ENCODE results near the gene NCAM1.

The NCAM1 gene

GRCh38 chr11:113222241-113222640 is 261.0 kb downstream of the NCAM1 start:
- ChIA-PET CTCF (no interaction called here), POLR2A (no interaction called here)
- Histone ChIP-seq H3K9me3 (ENCODE audit: control extremely low read depth in 1 of 5, control insufficient read depth in 4 of 5, insufficient read depth in 2 of 5, low read depth in 1 of 5, low read length in 4 of 5) (peaks cover 0 to 5% (median 0%) of the 10 kb centered on the region in 5 experiments), H3K4me3 (ENCODE audit: control insufficient read depth in 1 of 7, extremely low read depth in 1 of 7, insufficient read depth in 4 of 7, low read depth in 2 of 7, low read length in 6 of 7) (no peak overlapping the region), H3K36me3 (ENCODE audit: control insufficient read depth in 4 of 4, insufficient read depth in 4 of 4, low read length in 3 of 4) (no peaks in the 10 kb centered on the region), H3K27ac (ENCODE audit: insufficient read depth in 1 of 2, low read depth in 1 of 2, low read length in 2 of 2, poor library complexity in 1 of 2, severe bottlenecking in 2 of 2) (no peak overlapping the region), H3K27me3 (replicated peaks in 2 of 5; ENCODE audit: control insufficient read depth in 4 of 5, insufficient read depth in 5 of 5, low read length in 4 of 5) (no peaks in the 10 kb centered on the region), H3K4me1 (ENCODE audit: control extremely low read depth in 1 of 4, control insufficient read depth in 4 of 4, insufficient read depth in 4 of 4, low read length in 3 of 4) (no peaks in the 10 kb centered on the region)
- DNase-seq, result no peak
- no CpG with 5 or more reads among the region's 2 CpGs for WGBS (ENCODE audit: insufficient coverage)

- no peaks in the 10 kb centered on the region for H3K36me3 ChIP-seq (ENCODE audit: control insufficient read depth in 4 of 4, insufficient read depth in 4 of 4, low read length in 3 of 4)
- H3K27me3 ChIP-seq (replicated peaks in 2 of 5; ENCODE audit: control insufficient read depth in 4 of 5, insufficient read depth in 5 of 5, low read length in 4 of 5), result peaks cover 0 to 23% (median 5%) of the 10 kb centered on the region in 5 experiments
- no peak overlapping the region for H3K4me3 ChIP-seq (ENCODE audit: control insufficient read depth in 1 of 7, extremely low read depth in 1 of 7, insufficient read depth in 4 of 7, low read depth in 2 of 7, low read length in 6 of 7)
- ChIA-PET CTCF (no interaction called here), POLR2A (no interaction called here)
- no peak for DNase-seq
- H3K9me3 ChIP-seq (ENCODE audit: control extremely low read depth in 1 of 5, control insufficient read depth in 4 of 5, insufficient read depth in 2 of 5, low read depth in 1 of 5, low read length in 4 of 5), result no peaks in the 10 kb centered on the region
- 98% methylated on average over 14 of the region's 14 CpGs for WGBS (ENCODE audit: insufficient coverage)
- no peak overlapping the region for H3K27ac ChIP-seq (ENCODE audit: insufficient read depth in 1 of 2, low read depth in 1 of 2, low read length in 2 of 2, poor library complexity in 1 of 2, severe bottlenecking in 2 of 2)
- H3K4me1 ChIP-seq (ENCODE audit: control extremely low read depth in 1 of 4, control insufficient read depth in 4 of 4, insufficient read depth in 4 of 4, low read length in 3 of 4), result no peaks in the 10 kb centered on the region
Measured at GRCh38 chr11:113234888-113235287, 273.7 kb downstream of the NCAM1 start.

- H3K27me3 ChIP-seq (replicated peaks in 2 of 5; ENCODE audit: control insufficient read depth in 4 of 5, insufficient read depth in 5 of 5, low read length in 4 of 5), result peaks cover 0 to 30% (median 14%) of the 10 kb centered on the region in 5 experiments
- no peak overlapping the region for H3K4me3 ChIP-seq (ENCODE audit: control insufficient read depth in 1 of 7, extremely low read depth in 1 of 7, insufficient read depth in 4 of 7, low read depth in 2 of 7, low read length in 6 of 7)
- ChIA-PET POLR2A (no interaction called here), CTCF (no interaction called here)
- no peaks in the 10 kb centered on the region for H3K36me3 ChIP-seq (ENCODE audit: control insufficient read depth in 4 of 4, insufficient read depth in 4 of 4, low read length in 3 of 4)
- 94% methylated on average over 4 of the region's 4 CpGs for WGBS (ENCODE audit: insufficient coverage)
- no peaks in the 10 kb centered on the region for H3K9me3 ChIP-seq (ENCODE audit: control extremely low read depth in 1 of 5, control insufficient read depth in 4 of 5, insufficient read depth in 2 of 5, low read depth in 1 of 5, low read length in 4 of 5)
- H3K27ac ChIP-seq (ENCODE audit: insufficient read depth in 1 of 2, low read depth in 1 of 2, low read length in 2 of 2, poor library complexity in 1 of 2, severe bottlenecking in 2 of 2), result no peak overlapping the region
- DNase-seq, result no peak
- H3K4me1 ChIP-seq (ENCODE audit: control extremely low read depth in 1 of 4, control insufficient read depth in 4 of 4, insufficient read depth in 4 of 4, low read length in 3 of 4), result no peaks in the 10 kb centered on the region
Measured at GRCh38 chr11:113237261-113237660, 276.0 kb downstream of the NCAM1 start.

- H3K27me3 ChIP-seq (replicated peaks in 2 of 5; ENCODE audit: control insufficient read depth in 4 of 5, insufficient read depth in 5 of 5, low read length in 4 of 5), result peaks cover 0 to 39% (median 19%) of the 10 kb centered on the region in 5 experiments
- H3K9me3 ChIP-seq (ENCODE audit: control extremely low read depth in 1 of 5, control insufficient read depth in 4 of 5, insufficient read depth in 2 of 5, low read depth in 1 of 5, low read length in 4 of 5), result no peaks in the 10 kb centered on the region
- no peaks in the 10 kb centered on the region for H3K36me3 ChIP-seq (ENCODE audit: control insufficient read depth in 4 of 4, insufficient read depth in 4 of 4, low read length in 3 of 4)
- CTCF ChIA-PET, result interaction anchor here (1.0 kb wide), 1 partner anchor 9 kb away, joined by 4 read pairs; no protein-coding TSS in a partner anchor
- H3K4me1 ChIP-seq (ENCODE audit: control extremely low read depth in 1 of 4, control insufficient read depth in 4 of 4, insufficient read depth in 4 of 4, low read length in 3 of 4), result peaks cover 0 to 9% (median 3%) of the 10 kb centered on the region in 4 experiments
- DNase-seq, result no peak
- no peak overlapping the region for H3K27ac ChIP-seq (ENCODE audit: insufficient read depth in 1 of 2, low read depth in 1 of 2, low read length in 2 of 2, poor library complexity in 1 of 2, severe bottlenecking in 2 of 2)
- H3K4me3 ChIP-seq (ENCODE audit: control insufficient read depth in 1 of 7, extremely low read depth in 1 of 7, insufficient read depth in 4 of 7, low read depth in 2 of 7, low read length in 6 of 7), result no peak overlapping the region
- POLR2A ChIA-PET, result no interaction called here
- 100% methylated on average over 2 of the region's 5 CpGs for WGBS (ENCODE audit: insufficient coverage)
Measured at GRCh38 chr11:113238721-113239120, 277.5 kb downstream of the NCAM1 start.

GRCh38 chr11:113240389-113240788 is 279.2 kb downstream of the NCAM1 start:
- WGBS (ENCODE audit: insufficient coverage), result 97% methylated on average over 5 of the region's 5 CpGs
- Histone ChIP-seq H3K27me3 (replicated peaks in 2 of 5; ENCODE audit: control insufficient read depth in 4 of 5, insufficient read depth in 5 of 5, low read length in 4 of 5) (peaks cover 0 to 49% (median 21%) of the 10 kb centered on the region in 5 experiments), H3K4me1 (ENCODE audit: control extremely low read depth in 1 of 4, control insufficient read depth in 4 of 4, insufficient read depth in 4 of 4, low read length in 3 of 4) (peaks cover 0 to 9% (median 3%) of the 10 kb centered on the region in 4 experiments), H3K36me3 (ENCODE audit: control insufficient read depth in 4 of 4, insufficient read depth in 4 of 4, low read length in 3 of 4) (no peaks in the 10 kb centered on the region), H3K9me3 (ENCODE audit: control extremely low read depth in 1 of 5, control insufficient read depth in 4 of 5, insufficient read depth in 2 of 5, low read depth in 1 of 5, low read length in 4 of 5) (no peaks in the 10 kb centered on the region), H3K4me3 (ENCODE audit: control insufficient read depth in 1 of 7, extremely low read depth in 1 of 7, insufficient read depth in 4 of 7, low read depth in 2 of 7, low read length in 6 of 7) (no peak overlapping the region), H3K27ac (ENCODE audit: insufficient read depth in 1 of 2, low read depth in 1 of 2, low read length in 2 of 2, poor library complexity in 1 of 2, severe bottlenecking in 2 of 2) (no peak overlapping the region)
- CTCF ChIA-PET, result no interaction called here
- DNase-seq, result no peak
- POLR2A ChIA-PET, result no interaction called here

- Histone ChIP-seq H3K36me3 (ENCODE audit: control insufficient read depth in 4 of 4, insufficient read depth in 4 of 4, low read length in 3 of 4) (no peaks in the 10 kb centered on the region), H3K4me3 (ENCODE audit: control insufficient read depth in 1 of 7, extremely low read depth in 1 of 7, insufficient read depth in 4 of 7, low read depth in 2 of 7, low read length in 6 of 7) (no peak overlapping the region), H3K27ac (ENCODE audit: insufficient read depth in 1 of 2, low read depth in 1 of 2, low read length in 2 of 2, poor library complexity in 1 of 2, severe bottlenecking in 2 of 2) (no peak overlapping the region), H3K9me3 (ENCODE audit: control extremely low read depth in 1 of 5, control insufficient read depth in 4 of 5, insufficient read depth in 2 of 5, low read depth in 1 of 5, low read length in 4 of 5) (no peaks in the 10 kb centered on the region), H3K27me3 (replicated peaks in 2 of 5; ENCODE audit: control insufficient read depth in 4 of 5, insufficient read depth in 5 of 5, low read length in 4 of 5) (peaks cover 2 to 52% (median 23%) of the 10 kb centered on the region in 5 experiments), H3K4me1 (ENCODE audit: control extremely low read depth in 1 of 4, control insufficient read depth in 4 of 4, insufficient read depth in 4 of 4, low read length in 3 of 4) (peaks cover 0 to 9% (median 3%) of the 10 kb centered on the region in 4 experiments)
- WGBS (ENCODE audit: insufficient coverage), result 84% methylated on average over 11 of the region's 12 CpGs
- CTCF ChIA-PET, result no interaction called here
- DNase-seq, result no peak
- POLR2A ChIA-PET, result no interaction called here
Measured at GRCh38 chr11:113240790-113241635, 279.8 kb downstream of the NCAM1 start.

GRCh38 chr11:113241636-113242054 is 280.4 kb downstream of the NCAM1 start:
- CTCF ChIA-PET, result no interaction called here

More at GRCh38 chr11:113241636-113242054, 280.4 kb downstream of the NCAM1 start:
- Histone ChIP-seq H3K27ac (ENCODE audit: insufficient read depth in 1 of 2, low read depth in 1 of 2, low read length in 2 of 2, poor library complexity in 1 of 2, severe bottlenecking in 2 of 2) (no peak overlapping the region), H3K36me3 (ENCODE audit: control insufficient read depth in 4 of 4, insufficient read depth in 4 of 4, low read length in 3 of 4) (no peaks in the 10 kb centered on the region), H3K4me1 (ENCODE audit: control extremely low read depth in 1 of 4, control insufficient read depth in 4 of 4, insufficient read depth in 4 of 4, low read length in 3 of 4) (peaks cover 0 to 9% (median 3%) of the 10 kb centered on the region in 4 experiments), H3K27me3 (replicated peaks in 2 of 5; ENCODE audit: control insufficient read depth in 4 of 5, insufficient read depth in 5 of 5, low read length in 4 of 5) (peaks cover 2 to 56% (median 23%) of the 10 kb centered on the region in 5 experiments), H3K4me3 (ENCODE audit: control insufficient read depth in 1 of 7, extremely low read depth in 1 of 7, insufficient read depth in 4 of 7, low read depth in 2 of 7, low read length in 6 of 7) (no peak overlapping the region), H3K9me3 (ENCODE audit: control extremely low read depth in 1 of 5, control insufficient read depth in 4 of 5, insufficient read depth in 2 of 5, low read depth in 1 of 5, low read length in 4 of 5) (no peaks in the 10 kb centered on the region)
- POLR2A ChIA-PET, result no interaction called here
- no peak for DNase-seq
- 100% methylated on average over 3 of the region's 4 CpGs for WGBS (ENCODE audit: insufficient coverage)
